ENCODE results near the gene ACP3.

Gene ACP3

DNA sequence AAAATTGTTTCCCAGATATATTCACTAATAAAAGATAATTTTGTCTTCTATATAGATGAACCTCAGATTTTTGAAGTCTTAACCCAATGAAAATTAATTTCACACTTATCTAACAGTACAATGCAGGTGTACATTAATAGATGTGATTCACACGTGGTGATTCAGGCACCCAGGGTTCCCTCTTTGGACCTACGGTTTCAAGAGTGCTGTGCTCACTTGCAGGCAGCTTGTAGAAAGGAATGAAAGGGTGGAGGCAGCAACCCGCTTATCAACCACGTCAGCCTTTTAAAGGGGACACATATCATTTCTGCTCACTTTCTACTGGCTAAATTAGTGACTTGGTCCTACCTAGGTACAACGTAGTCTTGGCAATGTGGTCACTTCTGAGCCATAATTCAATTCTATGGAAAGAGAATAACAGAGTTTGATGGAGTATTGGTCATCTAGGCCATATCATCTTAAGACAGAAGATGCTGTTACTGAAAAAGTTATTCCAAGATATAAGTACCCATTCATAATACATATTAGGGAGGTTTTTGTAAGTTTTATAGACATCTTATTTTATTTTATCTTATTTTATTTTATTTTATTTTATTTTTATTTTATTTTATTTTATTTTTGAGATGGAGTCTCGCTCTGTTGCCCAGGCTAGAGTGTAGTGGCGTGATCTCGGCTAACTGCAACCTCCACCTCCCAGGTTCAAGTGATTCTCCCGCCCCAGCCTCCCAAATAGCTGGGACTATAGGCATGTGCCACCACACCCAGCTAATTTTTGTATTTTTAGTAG lies 37.9 kb downstream of the ACP3 start:
- peaks cover 96% of the 10 kb centered on the region for H3K36me3 ChIP-seq
- no peaks in the 10 kb centered on the region for H3K4me1 ChIP-seq (ENCODE audit: control insufficient read depth in 1 of 2, insufficient read depth in 1 of 2, low read depth in 1 of 2, low read length in 1 of 2)
- no peaks in the 10 kb centered on the region for H3K9me3 ChIP-seq
- no peak overlapping the region for H3K27ac ChIP-seq
- H3K4me3 ChIP-seq (ENCODE audit: low read depth in 1 of 2, low read length in 1 of 2): no peak overlapping the region
- no peaks in the 10 kb centered on the region for H3K27me3 ChIP-seq
- no peak for TF ChIP-seq CTCF (IDR thresholded peaks at IDR 0.05)

GRCh38 chr3:132356568-132356967 lies 39.4 kb downstream of the ACP3 start:
- no peaks in the 10 kb centered on the region for H3K9me3 ChIP-seq
- no peak overlapping the region for H3K27ac ChIP-seq
- H3K4me3 ChIP-seq (ENCODE audit: low read depth in 1 of 2, low read length in 1 of 2): no peak overlapping the region
- no peak for TF ChIP-seq CTCF (IDR thresholded peaks at IDR 0.05)
- no peaks in the 10 kb centered on the region for H3K4me1 ChIP-seq (ENCODE audit: control insufficient read depth in 1 of 2, insufficient read depth in 1 of 2, low read depth in 1 of 2, low read length in 1 of 2)
- peaks cover 95% of the 10 kb centered on the region for H3K36me3 ChIP-seq
- no peaks in the 10 kb centered on the region for H3K27me3 ChIP-seq

DNA sequence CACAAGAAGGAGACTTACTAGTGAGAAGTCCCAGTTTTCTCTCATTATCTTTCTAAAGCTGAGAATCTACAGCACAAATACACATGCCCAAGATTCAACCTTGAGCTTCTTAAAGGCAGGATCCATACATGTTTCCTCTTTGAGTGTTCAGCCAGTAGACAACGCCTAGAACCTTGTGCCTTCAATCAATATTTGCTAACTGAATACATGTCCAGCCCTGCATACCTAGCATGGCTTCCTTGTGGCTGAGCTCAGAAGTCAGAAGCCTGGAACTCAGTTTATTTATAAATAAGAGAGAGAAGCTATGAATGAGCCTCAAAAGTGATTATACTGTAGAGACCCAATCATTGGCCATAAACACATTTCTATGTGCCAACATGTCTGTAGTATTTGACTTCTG lies 43.5 kb downstream of the ACP3 start:
- no peaks in the 10 kb centered on the region for H3K4me1 ChIP-seq (ENCODE audit: control insufficient read depth in 1 of 2, insufficient read depth in 1 of 2, low read depth in 1 of 2, low read length in 1 of 2)
- no peak overlapping the region for H3K4me3 ChIP-seq (ENCODE audit: low read depth in 1 of 2, low read length in 1 of 2)
- H3K9me3 ChIP-seq: no peaks in the 10 kb centered on the region
- no peaks in the 10 kb centered on the region for H3K27me3 ChIP-seq
- no peak overlapping the region for H3K27ac ChIP-seq
- peaks cover 96% of the 10 kb centered on the region for H3K36me3 ChIP-seq
- TF ChIP-seq CTCF (IDR thresholded peaks at IDR 0.05): no peak

- TF ChIP-seq CTCF (IDR thresholded peaks at IDR 0.05): no peak
- Histone ChIP-seq H3K36me3 (peaks cover 90% of the 10 kb centered on the region), H3K27me3 (no peaks in the 10 kb centered on the region), H3K4me1 (ENCODE audit: control insufficient read depth in 1 of 2, insufficient read depth in 1 of 2, low read depth in 1 of 2, low read length in 1 of 2) (no peaks in the 10 kb centered on the region), H3K27ac (no peak overlapping the region), H3K9me3 (no peaks in the 10 kb centered on the region), H3K4me3 (ENCODE audit: low read depth in 1 of 2, low read length in 1 of 2) (no peak overlapping the region)
Measured at GRCh38 chr3:132362329-132362728, 45.1 kb downstream of the ACP3 start.

DNA sequence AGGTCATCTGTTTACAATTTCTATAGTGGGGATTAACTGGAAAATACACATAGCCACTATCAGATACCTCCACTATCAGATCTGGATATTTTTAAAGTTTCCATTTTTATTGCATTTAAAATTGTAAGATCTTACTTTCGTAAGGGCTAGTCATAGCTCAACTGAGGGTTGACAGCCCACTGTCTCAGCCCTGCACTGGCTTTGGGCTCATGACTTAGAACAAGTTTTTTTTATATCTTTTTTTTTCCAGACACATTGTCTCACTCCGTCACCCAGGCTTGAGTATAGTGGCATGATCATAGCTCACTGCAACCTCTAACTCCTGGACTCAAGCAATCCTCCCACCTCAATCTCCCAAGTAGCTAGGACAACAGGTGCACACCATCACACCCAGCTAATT lies 51.3 kb downstream of the ACP3 start:
- no peak for TF ChIP-seq CTCF (IDR thresholded peaks at IDR 0.05)
- Histone ChIP-seq H3K4me1 (ENCODE audit: control insufficient read depth in 1 of 2, insufficient read depth in 1 of 2, low read depth in 1 of 2, low read length in 1 of 2) (no peaks in the 10 kb centered on the region), H3K4me3 (ENCODE audit: low read depth in 1 of 2, low read length in 1 of 2) (no peak overlapping the region)

More for the DNA sequence above, 51.3 kb downstream of the ACP3 start:
- Histone ChIP-seq H3K36me3 (peaks cover 64% of the 10 kb centered on the region), H3K9me3 (no peaks in the 10 kb centered on the region), H3K27ac (no peak overlapping the region), H3K27me3 (no peaks in the 10 kb centered on the region)
